HG03342 (cell line): ENCODE data around the gene WNK1.
"Not testable (repeated sequence)": the region's sequence is repeated elsewhere in the genome, so short reads cannot be mapped to it uniquely, and the experiment has no call there.

Experiments used
- ATAC-seq: cut with Tn5 transposase; IDR thresholded peaks from one replicate; pipeline ENCODE4 v1.9.1; 2021; ENCODE audit warnings: mild to moderate bottlenecking, moderate library complexity; ENCODE audit not compliant: unreplicated experiment

The WNK1 gene

GRCh38 chr12:777550-778047 is 25.2 kb downstream of the WNK1 start:
- no peak for ATAC-seq

GRCh38 chr12:778615-779014 is 26.2 kb downstream of the WNK1 start:
- ATAC-seq: no peak

GRCh38 chr12:779745-780734 is 27.7 kb downstream of the WNK1 start:
- ATAC-seq: no peak

GRCh38 chr12:780750-781379 is 28.5 kb downstream of the WNK1 start:
- ATAC-seq: no peak

GRCh38 chr12:785706-786105 is 33.3 kb downstream of the WNK1 start:
- ATAC-seq: no peak

GRCh38 chr12:788288-788687 is 35.9 kb downstream of the WNK1 start:
- ATAC-seq: no peak

GRCh38 chr12:788762-789161 is 36.4 kb downstream of the WNK1 start:
- ATAC-seq: not testable (repeated sequence)

GRCh38 chr12:789852-790563 is 37.6 kb downstream of the WNK1 start:
- no peak for ATAC-seq

- no peak for ATAC-seq
These were observed 38.2 kb downstream of the WNK1 start for GRCh38 chr12:790608-791007.

GRCh38 chr12:793037-793436 is 40.7 kb downstream of the WNK1 start:
- ATAC-seq: no peak

GRCh38 chr12:793711-794110 is 41.3 kb downstream of the WNK1 start:
- ATAC-seq: no peak

GRCh38 chr12:795305-795704 is 42.9 kb downstream of the WNK1 start:
- no peak for ATAC-seq

GRCh38 chr12:800401-800800 is 48.0 kb downstream of the WNK1 start:
- ATAC-seq: no peak

GRCh38 chr12:802242-803120 is 50.1 kb downstream of the WNK1 start:
- ATAC-seq: no peak

- no peak for ATAC-seq
These were observed 52.7 kb downstream of the WNK1 start for GRCh38 chr12:805022-805632.

GRCh38 chr12:806200-806791 is 53.9 kb downstream of the WNK1 start:
- ATAC-seq: no peak

- no peak for ATAC-seq
These were observed 54.8 kb downstream of the WNK1 start for GRCh38 chr12:807041-807735.

GRCh38 chr12:810116-810515 is 57.7 kb downstream of the WNK1 start:
- ATAC-seq: no peak
